Fibroblast of skin of scalp (primary cell): ENCODE data around the gene TTR. TPM values are rescaled to one million over a fixed set of nuclear protein-coding genes. Genes with fewer than 3 reads are reported as not detected.

Experiments used
- DNase-seq: peaks from one replicate; pipeline ENCODE4 v3.0.0-alpha.2; 2013
- polyA plus RNA-seq, 2 experiments: library from polyadenylated mRNA; unstranded; fragments of 120-200 nt; gene quantifications; one replicate each; pipeline ENCODE4 v1.2.1, GENCODE V29; 2013; ENCODE audit not compliant: insufficient read length in 2 of 2

The TTR gene
- not detected for polyA plus RNA-seq (2013, experiment 1 of 2; ENCODE audit: insufficient read length)
- polyA plus RNA-seq (2013, experiment 2 of 2; ENCODE audit: insufficient read length), result 0.43 TPM

GRCh38 chr18:31591628-31592027 is at the start of gene TTR:
TSS of gene TTR (plus strand) at chr18:31591877. CDS start at chr18:31591903, 26 bp downstream.
- DNase-seq, result no peak

GRCh38 chr18:31546476-31546875 is 45.2 kb upstream of the TTR start:
- peak; percentile 1 for DNase-seq

GRCh38 chr18:31548853-31549252 is 42.8 kb upstream of the TTR start:
- DNase-seq, result no peak

GRCh38 chr18:31549416-31549815 is 42.3 kb upstream of the TTR start:
- no peak for DNase-seq

- no peak for DNase-seq
Measured at GRCh38 chr18:31551883-31552282, 39.8 kb upstream of the TTR start.

GRCh38 chr18:31553800-31554199 is 37.9 kb upstream of the TTR start:
- DNase-seq, result no peak

GRCh38 chr18:31554776-31555175 is 36.9 kb upstream of the TTR start:
- DNase-seq, result no peak

- DNase-seq, result peak; percentile 59
Measured at GRCh38 chr18:31555971-31556747, 35.5 kb upstream of the TTR start.

GRCh38 chr18:31557446-31557845 is 34.2 kb upstream of the TTR start:
- no peak for DNase-seq

GRCh38 chr18:31558567-31558966 is 33.1 kb upstream of the TTR start:
- no peak for DNase-seq

- no peak for DNase-seq
Measured at GRCh38 chr18:31562726-31563125, 29.0 kb upstream of the TTR start.

- no peak for DNase-seq
Measured at GRCh38 chr18:31563778-31564177, 27.9 kb upstream of the TTR start.

- no peak for DNase-seq
Measured at GRCh38 chr18:31565345-31565744, 26.3 kb upstream of the TTR start.

GRCh38 chr18:31565782-31566512 is 25.7 kb upstream of the TTR start:
- DNase-seq, result no peak

- no peak for DNase-seq
Measured at GRCh38 chr18:31566576-31567306, 24.9 kb upstream of the TTR start.

- no peak for DNase-seq
Measured at GRCh38 chr18:31572368-31572767, 19.3 kb upstream of the TTR start.

- no peak for DNase-seq
Measured at GRCh38 chr18:31573051-31573450, 18.6 kb upstream of the TTR start.

GRCh38 chr18:31574359-31574758 is 17.3 kb upstream of the TTR start:
- no peak for DNase-seq

- no peak for DNase-seq
Measured at GRCh38 chr18:31575515-31576257, 16.0 kb upstream of the TTR start.

- no peak for DNase-seq
Measured at GRCh38 chr18:31576670-31577069, 15.0 kb upstream of the TTR start.

- DNase-seq, result no peak
Measured at GRCh38 chr18:31577195-31577594, 14.5 kb upstream of the TTR start.

GRCh38 chr18:31578126-31578525 is 13.6 kb upstream of the TTR start:
- DNase-seq, result no peak
